Measurements from ENCODE around the gene UBE2J2.

- TF ChIP-seq POLR2A (IDR thresholded peaks at IDR 0.05; ENCODE audit: low read depth, low read length) (no peak), POLR2AphosphoS5 (IDR thresholded peaks at IDR 0.05; ENCODE audit: low read depth, low read length) (no peak)
Observed at GRCh38 chr1:1307261-1307922, 33.7 kb upstream of the UBE2J2 start.
